Stimulated activated CD4-positive, alpha-beta T cell treated with anti-CD3 and anti-CD28 coated beads, TNF-alpha, amount 100 ng/mL, for 4 hours (primary cell): ENCODE measurements around the gene MELK.

Source experiments
- DNase-seq, 3 experiments: peaks; one replicate each; pipeline ENCODE4 v3.0.0-alpha.2; 2020; ENCODE audit warnings: low read depth in 3 of 3

MELK gene

GRCh38 chr9:36676091-36676490 lies 103.4 kb downstream of the MELK start:
- DNase-seq, result no peak

DNA sequence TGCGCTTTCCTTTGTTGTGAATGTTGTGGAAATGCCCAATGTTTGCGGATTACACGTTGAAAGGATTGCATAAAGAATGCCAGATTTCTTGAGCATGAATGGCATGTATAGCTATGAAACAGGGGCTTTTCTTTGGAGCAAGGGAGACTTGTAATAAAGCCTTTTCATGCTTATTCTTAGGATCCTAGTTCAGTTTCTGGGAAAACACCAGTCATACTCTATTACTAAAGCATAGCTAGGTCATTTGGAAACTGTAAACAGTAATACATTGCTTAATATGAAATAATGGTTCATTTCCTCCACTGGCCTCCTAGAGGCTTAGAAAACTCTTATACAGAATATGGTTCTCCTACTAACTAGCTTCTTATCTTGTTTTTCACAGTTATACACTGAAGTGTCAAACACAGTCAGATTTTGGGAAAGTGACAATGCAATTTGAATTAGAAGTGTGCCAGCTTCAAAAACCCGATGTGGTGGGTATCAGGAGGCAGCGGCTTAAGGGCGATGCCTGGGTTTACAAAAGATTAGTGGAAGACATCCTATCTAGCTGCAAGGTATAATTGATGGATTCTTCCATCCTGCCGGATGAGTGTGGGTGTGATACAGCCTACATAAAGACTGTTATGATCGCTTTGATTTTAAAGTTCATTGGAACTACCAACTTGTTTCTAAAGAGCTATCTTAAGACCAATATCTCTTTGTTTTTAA lies 104.2 kb downstream of the MELK start:
- no peak for DNase-seq

- no peak for DNase-seq
Measured at GRCh38 chr9:36677611-36678010, 104.9 kb downstream of the MELK start.

- DNase-seq, result no peak
Measured at GRCh38 chr9:36679710-36680109, 107.0 kb downstream of the MELK start.

DNA sequence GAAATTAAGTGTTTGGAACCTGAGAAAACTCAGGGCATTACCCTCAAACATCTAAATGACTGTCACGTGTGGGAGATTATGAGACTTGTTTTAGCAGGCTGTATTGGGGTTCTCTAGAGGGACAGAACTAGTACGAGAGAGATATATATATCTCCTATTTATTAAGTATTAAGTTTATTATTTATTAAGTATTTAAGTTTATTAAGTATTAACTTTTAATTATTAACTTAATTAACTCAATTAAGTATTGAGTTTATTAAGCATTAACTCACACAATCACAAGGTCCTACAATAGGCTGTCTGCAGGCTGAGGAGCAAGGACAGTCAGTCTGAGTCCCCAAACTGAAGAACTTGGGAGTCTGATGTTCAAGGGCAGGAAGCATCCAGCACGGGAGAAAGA lies 113.8 kb downstream of the MELK start:
- no peak for DNase-seq

GRCh38 chr9:36690412-36691168 lies 117.9 kb downstream of the MELK start:
- DNase-seq, result no peak

- no peak for DNase-seq
Measured at GRCh38 chr9:36691671-36692070, 119.0 kb downstream of the MELK start.

DNA sequence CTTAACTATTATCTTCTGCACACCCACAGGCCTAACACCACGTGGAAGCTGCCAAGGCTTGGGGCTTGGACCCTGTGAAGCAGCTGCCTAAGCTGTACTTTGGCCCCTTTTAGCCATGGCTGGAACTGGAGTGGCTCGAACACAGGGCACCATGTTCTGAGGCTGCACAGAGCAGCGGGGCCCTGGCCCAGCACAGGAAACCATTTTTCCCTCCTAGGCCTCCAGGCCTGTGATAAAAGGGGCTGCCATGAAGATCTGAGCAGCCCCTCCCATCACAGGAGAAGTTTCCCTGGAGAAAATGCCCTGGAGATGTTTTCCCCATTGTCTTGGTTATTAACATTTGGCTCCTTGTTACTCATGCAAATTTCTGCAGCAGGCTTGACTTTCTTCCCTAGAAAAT lies 126.3 kb downstream of the MELK start:
- no peak for DNase-seq

DNA sequence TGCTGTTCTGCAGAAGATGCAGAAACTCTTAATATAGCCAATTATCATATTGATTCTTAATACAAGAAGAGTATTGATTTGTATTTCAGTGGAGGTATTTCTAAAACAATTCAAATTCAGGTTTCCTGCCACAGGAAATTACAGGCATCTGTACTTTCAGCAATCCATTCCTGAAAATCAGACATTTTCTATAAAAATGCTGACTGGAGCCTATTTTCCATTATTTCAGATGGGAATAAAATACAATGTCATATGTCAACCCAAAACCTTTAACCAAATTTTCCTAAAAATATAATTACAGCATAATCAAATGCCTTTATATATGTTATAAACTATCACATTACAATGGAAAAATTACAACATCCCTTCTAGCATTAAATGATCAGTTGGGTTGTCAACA lies 131.5 kb downstream of the MELK start:
- no peak for DNase-seq

- DNase-seq, result no peak
Measured at GRCh38 chr9:36713515-36714490, 141.1 kb downstream of the MELK start.

GRCh38 chr9:36716496-36716895 lies 143.8 kb downstream of the MELK start:
- DNase-seq, result no peak

GRCh38 chr9:36717276-36717675 lies 144.6 kb downstream of the MELK start:
- no peak for DNase-seq

DNA sequence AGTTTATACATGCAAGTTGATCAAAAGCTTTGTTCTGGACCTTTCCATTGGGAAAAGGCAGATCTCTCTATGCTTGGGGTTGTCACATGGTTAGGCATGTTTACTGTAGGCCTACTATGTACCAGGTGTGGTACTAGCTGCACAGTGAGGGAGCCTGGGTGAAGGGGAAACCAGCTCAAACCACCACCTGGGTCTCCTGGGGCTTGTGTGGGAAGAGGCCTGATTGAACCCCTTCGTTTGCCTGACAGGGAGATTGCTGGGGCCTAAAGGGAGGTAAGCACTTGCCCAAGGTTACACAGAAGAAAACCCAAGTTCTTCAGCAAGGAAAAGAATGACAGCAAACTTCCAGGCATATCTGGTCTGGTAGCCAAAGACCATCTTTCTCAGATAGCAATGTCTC lies 145.9 kb downstream of the MELK start:
- DNase-seq, result no peak

DNA sequence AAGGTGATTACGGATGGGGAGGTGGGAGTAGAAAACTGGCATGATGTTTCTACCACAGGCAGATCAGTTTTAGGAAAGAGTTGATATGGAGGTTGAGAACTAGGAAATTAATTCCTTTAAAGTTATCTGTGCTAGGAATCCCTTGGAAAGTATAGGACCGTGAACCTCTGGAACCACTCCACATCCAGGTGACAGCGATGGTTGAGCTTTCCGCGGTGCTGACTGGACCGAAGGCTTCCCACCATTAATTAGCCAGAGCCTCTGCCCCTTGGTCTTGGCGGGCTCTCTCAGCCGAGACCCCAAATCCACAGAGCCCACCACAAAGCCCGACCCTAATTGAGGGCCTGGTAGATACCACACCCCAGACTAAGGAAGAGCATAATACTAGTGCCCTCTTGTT lies 147.3 kb downstream of the MELK start:
- DNase-seq, result no peak

- no peak for DNase-seq
Measured at GRCh38 chr9:36721846-36722588, 149.3 kb downstream of the MELK start.

GRCh38 chr9:36725777-36726356 lies 153.2 kb downstream of the MELK start:
- no peak for DNase-seq
